Stimulated activated CD8-positive, alpha-beta memory T cell treated with anti-CD3 and anti-CD28 coated beads, Interleukin-7, amount 100 ng/mL, for 24 hours (primary cell): ENCODE results near the gene MAML3.

Source experiments
- DNase-seq: peaks from one replicate; pipeline ENCODE4 v3.0.0-alpha.2; 2020; ENCODE audit warnings: low read depth

Gene MAML3

DNA sequence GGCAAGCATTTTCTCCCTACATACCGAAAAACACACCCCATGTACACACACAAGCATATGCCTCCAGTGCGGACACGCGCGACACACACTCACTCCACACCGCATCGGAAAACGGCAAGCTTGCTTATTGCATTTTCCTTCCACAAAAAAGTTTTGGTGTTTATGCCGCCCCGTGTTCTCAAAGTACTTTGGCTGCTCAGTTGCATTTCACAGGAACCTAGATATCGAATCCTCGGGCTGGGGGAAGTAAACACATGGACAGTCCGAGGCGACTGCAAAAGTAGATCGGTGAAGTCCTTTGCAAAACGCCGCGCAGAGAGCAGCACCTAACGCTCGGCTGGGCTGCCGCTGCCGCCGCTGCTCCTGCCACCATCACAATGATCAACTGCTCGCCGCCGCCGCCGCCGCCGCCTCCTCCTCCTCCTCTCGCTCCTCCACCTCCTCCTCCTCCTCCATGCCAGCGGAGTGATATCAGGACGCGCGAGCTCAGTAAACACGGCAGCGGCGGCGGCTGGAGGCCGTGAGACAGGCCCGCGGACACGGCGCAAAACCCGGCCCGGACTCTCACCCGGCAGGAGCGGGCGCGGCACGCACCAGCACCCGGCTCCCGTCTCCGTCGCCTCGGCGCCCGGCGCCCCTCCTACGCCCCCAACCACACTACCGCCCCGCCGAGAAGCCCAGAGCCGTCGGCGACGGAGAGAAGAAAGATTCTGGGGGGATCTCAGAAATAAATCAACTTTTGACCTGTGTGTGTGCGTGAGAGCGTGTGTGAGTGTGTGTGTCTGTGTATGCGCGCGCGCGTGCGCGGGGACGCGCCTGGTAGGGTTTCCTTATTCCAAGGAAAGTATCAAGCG is at the start of gene MAML3:
MAML3 (minus strand) TSS at position 467 of the 854 bp plus-strand sequence. CDS start 857 bp downstream, outside the sequence.
- DNase-seq, result peak; percentile 53

DNA sequence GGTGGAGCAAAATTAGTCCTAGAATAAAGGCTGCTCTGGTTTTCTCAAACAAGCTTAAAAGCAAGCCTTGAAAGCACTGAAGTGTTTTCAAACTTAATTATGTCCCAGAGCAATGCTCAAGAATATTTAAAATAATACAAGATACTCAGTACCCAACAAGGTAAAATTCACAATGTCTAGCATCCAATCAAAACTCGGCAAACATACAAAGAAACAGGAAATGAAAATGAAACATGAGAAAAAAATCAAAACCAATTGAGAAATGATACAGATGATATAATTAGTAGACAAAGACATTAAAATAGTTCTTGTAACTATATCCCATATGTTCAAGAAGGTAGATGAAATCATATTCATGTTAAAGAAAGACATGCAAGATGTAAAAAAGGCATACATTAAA is 45.0 kb upstream of the MAML3 start:
- no peak for DNase-seq

DNA sequence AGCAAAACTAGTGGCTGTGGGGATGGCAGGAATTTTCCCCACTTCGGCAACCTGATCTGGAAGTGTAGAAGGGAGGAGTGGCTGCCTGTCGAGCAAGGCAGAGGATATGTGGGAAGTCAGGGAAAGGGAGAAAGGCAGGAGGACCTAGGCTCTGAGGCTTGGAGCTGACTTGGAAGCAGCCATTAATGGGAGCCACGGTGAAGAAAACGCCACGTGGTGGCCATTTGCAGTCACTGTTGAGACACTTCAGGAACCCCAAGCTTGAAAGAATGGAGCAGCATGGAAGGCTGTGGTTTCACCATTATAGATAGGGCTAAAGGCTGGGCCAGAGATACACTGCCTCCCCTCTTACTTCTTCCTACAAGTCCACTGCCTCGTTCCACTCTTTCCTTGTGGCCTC is 41.8 kb upstream of the MAML3 start:
- DNase-seq, result no peak

DNA sequence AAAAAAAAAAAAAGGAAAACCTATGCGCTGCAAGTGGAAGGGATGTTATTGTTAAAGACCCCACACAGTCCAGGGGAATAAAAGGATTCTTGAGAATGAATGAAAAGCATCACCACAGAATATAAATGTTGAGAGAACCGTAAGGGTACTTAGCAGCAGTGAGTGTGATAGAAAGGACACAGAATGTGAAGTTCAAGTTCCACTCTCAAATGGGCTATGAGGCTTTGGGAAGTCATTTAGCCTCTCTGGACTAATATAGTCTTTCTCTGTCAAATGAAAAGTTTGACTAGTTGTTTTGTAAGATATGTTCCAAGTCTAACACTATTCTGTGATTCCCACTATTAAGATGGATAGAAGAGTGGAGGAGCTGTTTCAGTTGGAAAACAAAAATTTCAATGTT is 35.8 kb upstream of the MAML3 start:
- DNase-seq, result no peak

DNA sequence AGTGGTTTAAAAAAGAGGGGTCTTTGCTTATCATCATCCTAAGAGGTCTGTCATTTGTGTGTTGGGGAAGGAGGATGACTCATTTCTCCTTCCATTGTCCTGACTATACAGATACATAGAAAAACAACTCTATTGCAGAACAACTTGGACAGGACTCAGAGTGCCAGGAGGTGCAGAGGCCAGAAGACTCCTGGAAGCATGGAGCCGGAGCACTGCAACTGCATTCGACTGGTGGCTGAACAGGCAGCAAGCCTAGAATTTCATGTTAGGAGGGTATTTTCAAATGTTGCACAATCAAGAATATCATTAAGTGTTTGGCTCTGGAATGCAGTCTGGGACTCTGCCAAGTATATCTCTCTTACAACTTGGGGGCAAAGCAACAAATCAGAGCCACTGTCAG is 35.0 kb upstream of the MAML3 start:
- DNase-seq, result no peak

DNA sequence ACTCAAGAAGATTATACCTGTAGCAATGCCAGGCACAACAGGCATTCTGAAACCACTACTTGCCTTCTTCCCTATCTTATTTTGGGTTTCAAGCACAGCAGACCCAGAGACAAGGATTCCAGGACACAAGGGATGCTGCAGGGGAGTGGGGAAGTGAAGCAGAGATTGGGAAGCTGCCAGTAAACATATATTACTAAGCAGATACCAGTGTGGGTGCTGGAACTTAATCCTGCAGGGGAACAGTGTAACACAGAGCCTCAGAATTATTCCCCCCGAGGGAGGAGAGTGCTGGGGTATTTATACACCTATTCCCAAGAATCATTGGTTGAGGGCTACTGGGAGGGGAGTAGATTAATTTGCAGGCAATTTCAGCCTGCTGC is 33.3 kb upstream of the MAML3 start:
- no peak for DNase-seq

DNA sequence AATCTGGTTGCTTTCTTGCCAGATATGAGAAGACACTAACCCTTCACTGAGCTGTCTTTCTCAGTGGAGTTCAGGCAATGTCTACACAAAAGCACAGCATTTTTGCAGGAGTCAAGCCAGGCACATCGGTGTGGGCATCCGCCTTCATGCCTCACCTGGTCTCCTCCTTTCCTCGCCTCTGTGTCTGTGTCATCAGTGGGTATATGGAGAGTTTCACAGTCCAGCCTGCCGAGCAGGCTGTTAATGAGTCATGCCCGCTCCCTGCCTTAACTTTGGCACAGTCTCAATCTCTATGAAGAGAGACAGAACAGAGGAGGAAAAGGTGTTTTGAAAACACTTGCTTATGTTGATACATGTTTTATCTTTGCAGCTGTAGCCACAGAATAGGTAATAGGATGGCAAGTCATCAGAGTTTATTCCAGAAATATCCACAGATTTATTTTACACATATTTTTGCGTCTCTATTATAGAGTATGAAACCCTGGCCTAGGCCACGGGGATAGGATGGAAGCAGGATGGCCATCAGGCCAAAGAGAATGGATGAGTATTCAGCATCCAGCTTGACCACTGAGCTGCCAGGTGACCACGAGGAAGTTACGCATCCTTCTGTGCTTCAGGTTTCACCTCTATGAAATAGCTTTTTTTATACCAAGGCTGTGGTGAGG is 32.8 kb upstream of the MAML3 start:
- DNase-seq, result no peak

DNA sequence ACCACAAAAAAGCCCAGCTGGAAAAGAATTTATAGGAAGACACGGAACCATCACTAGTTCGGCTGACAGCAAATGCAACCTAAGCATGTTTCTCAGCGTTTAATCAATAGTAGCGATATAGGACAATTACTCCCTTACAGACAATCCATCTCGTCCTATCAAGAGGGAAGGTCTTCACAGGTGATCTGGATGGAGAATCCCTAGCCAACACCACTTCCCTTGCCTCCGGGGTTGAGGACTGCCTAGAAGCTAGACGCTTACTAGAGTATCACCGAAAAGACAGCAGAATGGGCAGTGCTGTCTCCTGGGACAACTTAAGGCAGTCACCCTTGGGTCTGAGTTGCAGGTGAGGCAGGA is 32.1 kb upstream of the MAML3 start:
- no peak for DNase-seq

DNA sequence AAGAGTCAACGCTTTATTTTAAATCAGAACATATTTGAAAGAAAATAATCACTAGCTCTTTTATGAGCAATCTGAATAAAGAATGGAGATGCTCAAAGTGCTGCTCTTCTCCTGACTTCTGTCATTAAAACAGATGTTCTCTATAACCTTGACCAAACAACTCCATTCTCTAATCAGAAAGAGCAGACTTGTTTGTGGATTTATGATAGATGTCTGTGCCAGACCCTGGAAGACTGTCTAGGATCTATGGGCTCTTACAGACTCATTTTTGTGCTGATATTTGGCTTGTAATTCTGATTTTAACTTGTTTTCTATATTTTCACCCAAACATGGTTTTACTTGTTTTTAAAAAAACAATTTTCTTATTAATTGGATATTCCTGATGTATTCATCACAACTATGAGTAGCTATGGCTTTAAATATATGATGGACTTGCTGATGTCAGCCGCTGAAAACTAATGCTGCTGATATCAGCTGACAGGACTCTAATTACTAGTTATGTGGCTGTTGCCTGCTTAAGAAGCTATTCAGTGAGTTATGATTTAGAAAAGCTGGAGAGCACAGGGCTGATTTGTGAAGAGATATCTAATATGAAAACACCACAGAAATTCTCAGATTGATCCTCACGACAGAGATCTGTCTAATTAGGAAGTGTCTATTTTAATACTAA is 31.6 kb upstream of the MAML3 start:
- no peak for DNase-seq

DNA sequence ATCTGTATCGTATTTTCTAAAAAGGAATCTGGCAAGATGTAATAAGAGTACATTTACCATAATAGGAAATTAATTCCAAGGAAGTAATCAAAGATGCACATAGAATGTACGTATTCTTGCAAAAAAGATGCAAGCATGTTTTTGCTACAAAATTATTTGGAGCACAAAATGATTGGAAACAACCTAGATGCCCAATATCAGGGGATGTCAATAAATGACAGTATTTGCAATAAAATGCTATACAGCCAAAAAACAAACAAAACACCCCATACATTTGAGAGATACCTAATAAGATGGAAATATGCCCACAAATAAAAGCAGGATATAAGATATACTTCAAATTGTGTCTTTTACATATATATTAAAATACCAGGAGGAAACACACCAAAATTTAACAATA is 29.3 kb upstream of the MAML3 start:
- DNase-seq, result no peak

DNA sequence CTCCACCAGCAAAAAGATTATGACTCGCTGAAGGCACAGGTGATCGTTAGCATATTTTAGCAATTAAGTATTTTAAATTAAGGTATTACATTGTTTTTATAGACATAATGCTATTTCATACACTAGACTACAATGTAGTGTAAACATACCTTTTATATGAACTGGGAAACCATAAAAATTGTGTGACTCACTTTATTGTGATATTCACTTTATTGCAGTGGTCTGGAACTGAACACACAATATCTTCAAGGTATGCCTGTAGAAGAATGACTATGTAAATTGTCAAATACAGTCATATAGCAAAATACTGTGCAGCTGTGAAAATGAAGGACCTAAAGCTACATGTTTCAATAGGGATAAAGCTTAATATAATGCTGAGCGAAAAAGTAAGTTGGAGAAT is 26.6 kb upstream of the MAML3 start:
- DNase-seq, result no peak

DNA sequence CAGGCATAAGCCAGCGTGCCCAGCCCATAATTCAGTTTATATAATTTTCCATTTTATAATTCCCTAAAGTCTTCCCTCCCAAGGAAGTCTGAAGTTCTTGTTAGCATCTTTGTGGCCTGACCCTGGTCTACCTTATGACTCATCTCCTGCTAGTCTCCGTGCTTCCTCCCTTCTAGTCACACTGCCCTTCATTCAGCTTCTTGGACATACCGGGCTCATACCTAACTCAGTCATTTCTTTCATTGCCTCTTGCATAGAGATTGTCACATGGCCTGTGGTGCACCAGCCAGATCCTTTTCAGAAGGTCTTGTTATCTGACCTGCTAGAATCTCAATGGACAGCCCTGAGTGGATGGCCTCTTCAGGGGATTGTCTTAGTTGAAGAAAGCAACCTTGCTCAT is 22.8 kb upstream of the MAML3 start:
- no peak for DNase-seq

DNA sequence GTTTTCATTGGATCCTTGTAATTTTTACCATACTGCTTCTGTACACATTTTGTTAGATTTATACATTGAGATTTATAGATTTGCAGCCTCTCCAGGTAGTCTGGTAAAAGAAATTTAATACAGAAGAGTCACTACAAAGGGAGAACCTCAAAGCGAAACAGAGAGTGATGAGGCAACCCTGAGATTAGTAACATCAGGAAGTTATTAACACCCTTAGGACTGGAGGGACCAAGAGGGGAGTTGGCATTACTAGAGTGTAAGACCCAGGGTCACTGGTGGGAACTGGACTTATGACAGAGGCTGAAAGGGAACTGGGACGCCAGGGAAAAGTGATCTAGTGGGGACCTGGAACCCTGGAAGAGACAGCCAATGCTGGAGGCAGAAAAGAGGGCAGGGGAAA is 20.6 kb upstream of the MAML3 start:
- DNase-seq, result no peak

DNA sequence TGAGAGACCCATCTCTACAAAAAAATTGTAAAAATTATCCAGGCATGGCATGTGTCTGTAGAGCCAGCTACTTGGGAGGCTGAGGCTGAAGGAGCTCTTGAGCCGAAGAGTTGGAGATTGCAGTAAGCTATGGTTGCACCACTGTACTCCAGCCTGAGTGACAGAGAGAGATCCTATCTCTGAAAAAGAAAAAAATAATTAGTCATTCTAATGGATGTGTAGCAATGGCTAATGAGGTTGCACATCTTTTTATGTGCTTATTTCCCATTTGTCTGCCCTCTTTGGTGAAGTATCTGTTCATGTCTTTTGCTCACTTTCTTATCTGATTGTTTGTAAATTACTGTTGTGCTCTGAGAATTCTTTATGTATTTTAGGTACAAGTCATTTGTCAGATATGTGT is 19.0 kb upstream of the MAML3 start:
- no peak for DNase-seq

DNA sequence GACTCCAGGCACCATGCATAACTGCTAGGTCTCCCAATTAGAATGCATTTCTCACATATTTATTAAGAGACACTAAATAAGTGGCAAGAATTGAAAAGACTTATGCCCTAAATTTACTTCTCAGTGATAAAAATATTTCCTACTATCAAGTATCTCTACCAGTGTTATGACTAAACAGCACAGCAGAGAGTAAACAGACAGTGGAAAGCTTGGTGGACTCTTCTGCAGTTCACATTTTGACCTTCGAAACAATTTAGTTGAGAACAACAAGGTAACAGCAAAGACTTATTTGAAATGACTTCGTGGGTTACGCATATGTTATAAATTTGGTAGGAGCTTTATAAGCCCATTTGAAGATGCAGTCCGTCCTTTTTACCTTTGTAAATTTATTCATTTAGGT is 16.3 kb upstream of the MAML3 start:
- DNase-seq, result no peak

DNA sequence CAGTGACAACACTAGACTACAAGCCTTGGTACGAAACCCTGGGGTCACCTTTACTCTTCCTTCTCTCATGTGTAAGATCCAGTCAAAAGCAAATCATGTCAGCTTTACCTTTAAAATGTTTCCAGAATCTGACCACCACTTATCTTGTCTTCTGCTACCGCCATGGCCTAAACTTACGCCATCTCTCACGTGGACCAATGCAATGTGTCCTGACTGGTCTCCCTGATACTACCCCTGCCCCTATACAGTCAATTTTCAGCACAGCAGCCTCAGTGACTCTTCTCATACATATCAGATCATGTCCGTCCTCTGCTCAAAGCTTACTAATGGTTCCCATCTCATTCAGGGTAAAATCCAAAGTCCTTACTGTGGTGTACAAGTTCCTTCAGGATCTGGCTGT is 15.0 kb upstream of the MAML3 start:
- DNase-seq, result no peak

DNA sequence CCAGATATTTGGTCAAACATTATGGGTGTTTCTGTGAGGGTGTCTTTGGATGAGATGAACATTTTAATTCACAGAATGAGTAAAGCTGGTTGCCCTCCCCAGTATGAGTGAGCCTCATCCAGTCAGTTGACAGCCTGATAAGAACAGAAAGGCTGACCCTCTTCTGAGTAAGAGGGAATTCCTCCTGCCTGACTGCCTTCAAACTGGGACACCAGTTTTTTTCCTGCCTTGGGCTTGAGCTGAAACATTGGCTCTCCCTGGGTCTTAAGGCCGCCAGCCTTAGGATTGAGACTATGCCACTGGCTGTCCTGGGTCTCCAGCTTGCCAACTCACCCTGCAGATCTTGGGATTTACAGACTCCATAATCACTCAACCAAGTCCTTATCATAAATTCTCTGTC is 14.5 kb upstream of the MAML3 start:
- DNase-seq, result no peak

DNA sequence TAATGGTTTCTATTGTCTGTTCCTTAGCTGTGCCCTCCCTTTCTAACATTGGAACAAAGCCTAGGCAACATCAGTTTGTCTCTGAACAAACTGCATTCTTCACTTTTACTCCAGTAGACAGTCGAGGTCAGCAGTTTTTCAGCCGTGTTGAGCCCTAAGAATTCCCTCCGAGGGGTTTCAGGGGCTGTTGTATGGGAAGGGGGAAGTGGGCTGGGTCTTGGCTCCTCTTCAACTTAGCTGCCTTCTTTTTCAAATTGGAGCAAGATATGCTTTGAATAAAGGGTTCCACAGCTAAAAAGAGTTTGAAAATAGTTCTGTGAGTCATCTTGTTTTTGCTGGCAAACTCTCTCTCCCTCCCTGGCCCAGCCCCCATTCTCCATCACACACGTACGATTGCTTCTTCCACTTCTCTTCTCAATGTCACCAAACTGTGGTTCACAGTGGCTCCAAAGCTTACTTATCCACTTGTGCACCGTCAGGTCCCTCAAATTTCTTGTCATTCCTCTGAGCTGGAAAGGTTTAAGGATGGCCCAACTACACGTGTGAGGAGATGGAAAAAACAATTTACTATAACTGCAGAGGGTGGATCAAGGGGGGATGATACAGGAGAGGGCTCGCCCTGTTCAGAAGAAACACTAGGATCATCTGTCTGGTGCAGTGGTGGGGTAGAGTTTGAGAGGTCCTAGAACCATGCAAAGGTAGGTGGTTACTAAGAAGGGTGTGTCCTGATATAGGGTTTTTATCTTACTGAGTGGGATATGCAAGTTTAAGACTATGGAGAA is 9.2 kb upstream of the MAML3 start:
- no peak for DNase-seq

DNA sequence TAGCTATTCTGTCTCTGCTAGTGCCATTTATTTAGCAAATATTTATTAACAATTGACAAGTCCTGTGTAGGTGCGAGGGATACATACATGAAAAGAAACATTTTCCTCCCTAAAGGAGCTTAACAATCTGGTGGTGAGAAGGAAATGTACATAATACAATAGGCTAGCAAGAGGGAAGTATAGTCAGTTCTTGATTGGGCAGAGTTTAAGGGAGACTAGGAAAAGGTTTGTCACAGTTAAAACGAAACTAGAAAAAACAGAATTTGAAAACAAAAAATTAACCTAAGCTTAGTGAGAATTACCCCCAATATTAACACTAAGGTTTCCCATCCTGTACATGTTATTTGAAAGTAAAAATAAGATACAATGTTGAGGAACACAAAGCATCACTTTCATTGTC is 8.6 kb upstream of the MAML3 start:
- DNase-seq, result no peak

DNA sequence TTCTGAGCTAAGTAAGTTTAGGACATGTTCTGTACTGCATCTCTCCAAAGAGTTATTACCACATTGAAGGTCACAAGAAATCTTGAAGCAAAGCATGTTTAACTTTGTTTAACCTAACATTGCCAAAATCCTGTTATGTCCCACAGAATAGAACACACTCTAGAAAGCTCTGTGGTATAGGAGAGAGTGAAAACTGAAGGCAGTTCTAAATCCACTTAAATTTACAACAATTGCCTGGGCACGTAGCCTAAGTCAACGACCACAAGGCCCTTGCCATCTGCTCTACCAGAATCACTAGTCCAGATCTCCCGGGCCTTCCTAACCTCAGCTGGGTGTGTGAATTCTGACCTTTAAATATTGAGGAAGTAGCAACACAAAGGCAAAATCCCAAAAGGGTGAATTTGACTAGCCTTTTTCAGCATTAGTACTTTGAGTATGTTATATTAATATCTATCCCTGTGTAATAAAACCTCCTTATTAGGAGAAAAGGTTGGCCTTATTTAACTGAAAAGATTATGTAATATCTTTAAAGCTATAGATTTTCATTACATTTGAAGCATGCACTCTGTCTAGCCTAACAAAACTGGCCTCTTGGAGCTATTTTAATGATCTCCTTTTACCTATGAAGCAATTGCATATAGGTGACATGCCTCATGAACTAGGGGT is 4.5 kb upstream of the MAML3 start:
- DNase-seq, result no peak

DNA sequence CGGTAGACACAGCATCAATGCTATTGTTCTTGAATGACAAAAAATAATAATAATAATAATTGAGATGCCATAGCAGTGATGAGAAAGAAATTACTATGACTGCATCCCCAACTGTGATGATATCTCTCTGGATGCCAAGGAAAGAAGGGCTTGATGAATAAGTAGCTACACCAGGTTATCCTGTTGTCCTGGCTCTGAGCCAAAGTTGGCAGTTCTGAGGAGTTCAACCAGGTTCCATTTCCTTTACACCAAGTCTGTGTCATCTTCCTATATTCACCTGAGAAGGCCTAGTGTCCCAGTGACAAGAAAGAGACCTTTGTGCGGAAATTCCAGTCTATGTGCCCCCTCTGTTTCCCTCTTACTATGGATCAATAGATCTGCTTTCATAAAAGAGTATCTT is 3.4 kb upstream of the MAML3 start:
- DNase-seq, result no peak
